NK-92 treated with Interleukin-12 subunit alpha and Interleukin-12 subunit beta, amount 100 ng/mL, for 24 hours (cell line): ENCODE measurements around the gene TMF1.
A peak's percentile ranks its signal among the peaks of the same experiment; 100 is the strongest.

Experiments
- DNase-seq: peaks from one replicate; lab custom pipeline; 2025; lab: John Stamatoyannopoulos, UW

Gene TMF1

GRCh38 chr3:69051756-69052471 lies at the start of gene TMF1:
Gene TMF1 (minus strand): TSS chr3:69052333. CDS start chr3:69052086, 247 bp downstream.
- no peak for DNase-seq

GRCh38 chr3:69099576-69099975 lies 47.4 kb upstream of the TMF1 start:
- DNase-seq = no peak

GRCh38 chr3:69097407-69098086 lies 45.4 kb upstream of the TMF1 start:
- DNase-seq = no peak

GRCh38 chr3:69096299-69096698 lies 44.2 kb upstream of the TMF1 start:
- DNase-seq = no peak

- no peak for DNase-seq
Measured at GRCh38 chr3:69095636-69096035, 43.5 kb upstream of the TMF1 start.

DNA sequence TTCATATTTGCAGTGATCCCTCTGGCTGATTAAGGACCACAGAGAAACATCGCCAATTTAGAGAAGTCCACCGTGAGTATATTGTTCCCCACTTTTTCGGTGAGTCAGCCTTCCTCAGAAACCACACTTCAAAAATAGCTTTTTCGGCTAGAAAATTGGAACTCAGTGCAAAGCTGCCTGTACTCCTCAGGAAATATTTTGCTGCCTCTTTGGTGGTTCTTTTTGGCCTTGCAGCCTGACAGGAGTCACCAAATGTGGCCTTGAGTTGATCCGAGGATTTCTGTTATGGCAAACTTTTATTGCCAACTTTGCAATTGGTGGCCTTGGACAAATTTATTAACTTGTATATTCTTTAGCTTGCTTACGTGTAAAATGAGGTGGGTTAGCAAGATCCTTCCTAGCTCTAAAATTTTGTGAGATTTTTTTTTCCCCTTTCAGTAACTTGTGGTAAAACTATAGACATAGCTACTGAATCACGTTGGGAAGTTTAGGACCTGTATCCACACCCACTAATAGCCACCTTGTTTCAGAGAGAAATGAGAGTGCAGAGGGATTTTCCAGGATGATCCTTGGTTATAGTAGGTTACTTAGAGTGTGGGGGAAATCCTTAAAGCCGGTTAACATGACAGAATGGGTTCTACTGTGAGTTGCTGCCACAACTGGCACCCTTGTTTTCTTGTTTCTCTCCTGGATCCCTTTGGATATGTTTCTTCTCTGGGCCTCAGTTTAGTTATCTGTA lies 42.5 kb upstream of the TMF1 start:
- no peak for DNase-seq

DNA sequence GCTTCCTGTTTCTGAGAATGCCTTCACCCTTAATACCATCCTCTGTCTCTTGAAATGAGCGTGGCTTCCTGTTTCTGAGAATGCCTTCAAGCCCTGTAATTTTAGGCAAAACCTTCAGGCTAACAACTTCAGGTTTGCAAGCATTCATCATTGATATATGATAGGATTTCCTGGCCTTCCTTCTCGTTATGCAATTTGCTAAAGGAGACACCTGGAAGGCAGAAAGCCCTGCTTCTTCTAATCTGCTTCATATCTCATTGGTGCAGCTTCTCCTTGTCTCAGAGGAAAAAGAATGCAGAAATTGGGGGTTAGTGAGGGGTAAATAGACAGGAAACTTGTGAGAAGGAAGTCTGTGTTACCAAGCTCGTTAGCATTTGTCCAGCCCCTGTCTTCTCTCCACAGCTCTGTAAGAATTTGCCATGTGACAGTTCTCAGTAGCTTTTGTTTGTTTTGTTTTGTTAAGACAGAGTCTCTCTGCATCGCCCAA lies 39.9 kb upstream of the TMF1 start:
- DNase-seq = no peak

DNA sequence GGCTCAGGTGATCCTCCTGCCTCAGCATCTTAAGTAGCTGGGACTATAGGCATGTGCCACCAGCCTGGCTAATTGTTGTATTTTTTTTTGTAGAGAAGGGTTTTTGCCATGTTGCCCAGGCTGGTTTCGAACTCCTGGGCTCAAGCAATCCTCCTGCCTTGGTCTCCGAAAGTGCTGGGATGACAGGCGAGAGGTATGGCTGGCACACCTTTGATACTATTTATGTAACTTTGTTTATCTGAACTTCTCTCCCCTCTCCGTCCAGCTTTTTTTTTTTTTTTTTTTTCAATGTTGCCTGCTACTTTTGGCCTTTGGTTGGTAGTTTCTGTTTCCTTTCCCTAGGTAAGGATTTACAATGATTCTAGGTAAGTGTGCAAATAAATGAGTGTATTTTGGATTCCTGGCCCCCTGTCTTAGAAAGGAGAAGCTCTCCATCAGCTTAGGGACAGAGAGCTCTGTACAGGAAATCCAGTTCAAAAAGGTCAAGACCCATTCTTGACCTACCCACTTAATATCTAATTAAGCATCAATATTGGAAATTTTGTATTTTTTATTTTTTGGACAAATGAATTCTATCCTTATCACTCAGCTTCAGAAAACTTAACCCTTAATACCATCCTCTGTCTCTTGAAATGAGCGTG lies 39.4 kb upstream of the TMF1 start:
- no peak for DNase-seq

- DNase-seq = no peak
Measured at GRCh38 chr3:69090021-69090420, 37.9 kb upstream of the TMF1 start.

DNA sequence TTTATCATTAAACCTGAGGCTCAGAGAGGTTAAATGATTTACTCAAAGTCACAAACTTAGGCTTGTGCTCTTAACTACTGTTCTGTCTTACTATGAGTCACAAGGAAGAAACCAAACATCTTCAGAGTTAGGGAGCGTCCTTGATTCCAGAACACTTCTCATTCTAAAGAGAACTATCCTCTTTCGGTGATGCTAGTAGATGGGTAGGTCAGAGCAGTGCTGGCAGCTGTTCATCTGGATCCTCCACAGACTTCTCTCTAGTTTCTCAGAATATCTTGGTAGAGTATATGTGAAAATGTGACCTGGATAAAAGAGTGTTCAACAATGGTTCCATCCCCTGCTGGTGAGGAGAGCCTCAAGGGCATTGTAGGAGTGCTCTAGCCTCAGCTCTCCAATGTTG lies 35.9 kb upstream of the TMF1 start:
- no peak for DNase-seq

- no peak for DNase-seq
Measured at GRCh38 chr3:69087030-69087791, 35.1 kb upstream of the TMF1 start.

- DNase-seq = peak; percentile 35
Measured at GRCh38 chr3:69085833-69086722, 33.9 kb upstream of the TMF1 start.

- no peak for DNase-seq
Measured at GRCh38 chr3:69085168-69085832, 33.2 kb upstream of the TMF1 start.

- DNase-seq = peak; percentile 84
Measured at GRCh38 chr3:69084326-69085167, 32.4 kb upstream of the TMF1 start, which contains the start of gene ARL6IP5. Gene ARL6IP5 (plus strand): TSS chr3:69084937. CDS start chr3:69085048, 111 bp downstream.

GRCh38 chr3:69082805-69083204 lies 30.7 kb upstream of the TMF1 start:
- peak; percentile 64 for DNase-seq

- DNase-seq = no peak
Measured at GRCh38 chr3:69082361-69082760, 30.2 kb upstream of the TMF1 start.

- DNase-seq = no peak
Measured at GRCh38 chr3:69081583-69082262, 29.6 kb upstream of the TMF1 start.

DNA sequence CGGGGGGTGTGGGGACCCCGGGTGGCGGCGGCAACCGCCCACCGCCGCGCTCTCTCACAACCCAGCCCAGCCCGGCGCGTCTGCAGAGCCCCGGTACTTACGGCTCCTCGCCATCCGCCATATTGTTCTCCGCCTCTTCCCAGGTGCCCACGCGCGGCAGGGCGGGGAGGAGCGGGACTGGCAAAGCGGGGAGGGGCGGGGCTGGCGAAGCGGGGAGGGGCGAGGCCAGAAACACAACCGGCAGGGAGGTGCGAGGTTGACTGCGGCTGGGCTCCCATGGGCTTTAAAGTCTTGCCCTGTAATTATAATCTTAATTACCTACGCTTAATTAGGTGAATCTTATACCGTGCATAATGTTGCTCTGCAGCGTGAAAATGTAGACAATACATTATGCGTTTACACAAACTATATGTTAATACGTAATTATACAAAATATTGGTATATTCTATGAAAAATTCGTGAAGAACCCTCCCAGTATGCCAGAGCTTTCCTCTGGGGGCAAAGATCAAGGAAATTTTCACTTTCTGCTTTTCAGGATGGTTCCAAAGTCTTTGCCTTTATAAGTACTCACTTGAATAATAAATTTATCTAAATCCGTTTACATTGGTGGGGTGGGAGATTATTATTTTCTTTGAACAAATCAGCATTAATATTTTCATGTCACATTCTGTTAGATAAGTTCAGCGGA lies 28.2 kb upstream of the TMF1 start, which contains the start of gene UBA3:
Gene UBA3 (minus strand): TSS at position 133 of the 688 bp plus-strand sequence. CDS start 12 bp downstream, at position 121.
- peak; percentile 86 for DNase-seq
